HG02938 (cell line): Measurements from ENCODE around the gene SPPL3.
"Not testable (repeated sequence)": the region's sequence is repeated elsewhere in the genome, so short reads cannot be mapped to it uniquely, and the experiment has no call there.

Experiments used
- ATAC-seq: cut with Tn5 transposase; IDR thresholded peaks from one replicate; pipeline ENCODE4 v1.9.1; 2021; ENCODE audit warnings: mild to moderate bottlenecking, moderate library complexity; ENCODE audit not compliant: unreplicated experiment

Gene SPPL3

DNA sequence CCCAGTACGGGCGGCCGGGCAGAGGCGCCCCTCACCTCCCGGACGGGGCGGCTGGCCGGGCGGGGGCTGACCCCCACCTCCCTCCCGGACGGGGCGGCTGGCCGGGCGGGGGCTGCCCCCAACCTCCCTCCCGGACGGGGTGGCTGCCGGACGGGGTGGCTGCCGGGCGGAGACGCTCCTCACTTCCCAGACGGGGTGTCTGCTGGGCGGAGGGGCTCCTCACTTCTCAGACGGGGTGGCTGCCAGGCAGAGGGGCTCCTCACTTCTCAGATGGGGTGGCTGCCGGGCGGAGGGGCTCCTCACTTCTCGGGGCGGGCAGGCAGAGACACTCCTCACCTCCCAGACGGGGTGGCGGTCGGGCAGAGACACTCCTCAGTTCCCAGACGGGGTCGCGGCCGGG, 172.0 kb downstream of the SPPL3 start:
- not testable (repeated sequence) for ATAC-seq

DNA sequence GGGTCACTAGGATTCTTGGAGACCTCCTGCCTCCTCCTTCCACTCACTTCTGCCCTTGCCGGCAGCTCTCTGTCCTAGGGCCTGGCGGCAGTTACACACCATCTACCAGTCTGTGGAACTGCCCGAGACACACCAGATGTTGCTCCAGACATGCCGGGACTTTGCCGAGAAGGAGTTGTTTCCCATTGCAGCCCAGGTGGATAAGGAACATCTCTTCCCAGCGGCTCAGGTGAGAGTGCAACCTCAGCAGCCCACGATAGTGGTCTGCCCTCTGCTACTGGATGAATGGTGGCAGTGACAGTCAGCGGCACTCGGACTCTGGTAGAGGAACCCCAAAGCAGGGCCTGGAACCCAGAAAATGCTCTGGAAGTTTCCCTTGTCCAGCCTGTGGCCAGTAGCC, 177.2 kb downstream of the SPPL3 start:
- ATAC-seq, result no peak

DNA sequence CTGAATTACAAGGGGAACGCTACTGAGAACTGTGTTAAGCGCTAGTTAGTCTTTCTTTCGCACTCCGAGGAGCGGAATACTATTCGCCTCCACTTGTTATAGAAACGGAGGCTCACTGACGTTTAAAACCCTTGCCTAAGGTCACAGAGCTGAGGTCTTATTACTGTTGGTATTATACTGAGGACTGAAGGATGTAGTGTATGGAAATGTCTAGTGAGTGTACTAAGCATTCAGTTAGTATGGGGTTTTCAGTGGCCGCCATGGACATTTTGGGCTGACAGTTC, 177.7 kb downstream of the SPPL3 start:
- ATAC-seq, result no peak

DNA sequence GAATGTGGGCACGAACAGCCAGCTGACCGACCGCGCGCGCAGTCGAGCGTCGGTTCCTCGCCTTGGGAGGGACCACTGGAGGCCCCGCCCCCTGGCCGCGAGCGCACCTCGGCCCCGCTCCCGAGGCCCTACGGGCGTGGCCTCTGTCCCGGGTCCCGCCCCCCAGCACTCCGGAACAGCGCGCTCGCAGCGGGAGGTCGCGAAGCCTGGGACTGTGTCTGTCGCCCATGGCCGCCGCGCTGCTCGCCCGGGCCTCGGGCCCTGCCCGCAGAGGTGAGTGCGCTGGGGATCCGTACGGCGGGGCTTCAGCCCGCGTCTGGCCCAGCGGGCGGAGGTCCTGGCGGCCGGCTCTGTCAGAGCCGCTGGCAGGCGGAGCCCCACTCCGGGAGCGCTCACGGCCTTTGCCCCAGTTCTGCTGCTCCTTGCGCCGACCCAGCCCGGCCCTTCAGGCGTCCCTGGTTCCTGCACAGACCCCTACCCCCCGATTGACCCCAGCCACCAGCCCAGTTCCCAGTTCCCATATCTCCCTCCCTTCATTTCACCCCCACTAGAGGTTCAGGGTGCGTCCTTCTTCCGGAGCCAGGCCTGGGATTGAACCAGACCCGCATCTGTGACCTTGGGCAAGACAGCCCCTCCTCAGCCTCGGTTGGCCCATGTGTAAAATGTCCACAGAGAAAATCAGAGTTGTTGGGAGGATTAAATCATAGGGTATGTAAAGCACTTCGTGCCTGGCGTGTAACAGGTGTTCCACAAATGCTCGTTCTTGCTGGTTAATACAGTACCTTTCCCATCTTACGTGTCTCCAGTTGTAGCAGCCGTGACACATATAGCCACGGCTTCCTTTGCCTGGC, 178.3 kb downstream of the SPPL3 start, which contains the start of gene ACADS:
TSS of gene ACADS (plus strand) at position 168 of the 851 bp plus-strand sequence. CDS start at position 228, 60 bp downstream.
- ATAC-seq, result peak; percentile 79

DNA sequence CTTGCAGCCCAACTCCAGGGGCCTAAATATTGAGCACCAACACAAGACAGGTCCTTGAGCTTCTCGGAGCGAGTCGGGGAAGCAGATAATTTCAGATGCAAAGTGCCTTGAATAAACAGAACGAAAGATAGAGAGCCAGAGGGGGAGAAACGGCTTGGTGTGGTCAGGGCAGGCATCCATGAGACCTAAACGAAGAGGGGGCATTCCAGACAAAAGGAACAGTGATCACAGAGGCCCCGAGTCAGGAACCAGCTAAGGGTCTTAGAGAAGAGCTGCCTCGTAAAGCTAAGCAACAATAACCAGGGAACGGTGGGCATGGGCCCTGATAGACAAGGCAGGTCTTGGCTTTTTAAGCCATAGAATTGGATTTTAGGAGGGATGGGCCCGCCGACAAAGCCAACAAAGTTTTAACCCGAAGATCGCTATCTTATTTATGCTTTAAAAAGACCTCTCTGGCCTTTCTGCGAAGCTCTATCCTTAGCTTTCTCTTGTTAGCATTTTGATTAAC, 179.0 kb downstream of the SPPL3 start:
- ATAC-seq, result no peak

DNA sequence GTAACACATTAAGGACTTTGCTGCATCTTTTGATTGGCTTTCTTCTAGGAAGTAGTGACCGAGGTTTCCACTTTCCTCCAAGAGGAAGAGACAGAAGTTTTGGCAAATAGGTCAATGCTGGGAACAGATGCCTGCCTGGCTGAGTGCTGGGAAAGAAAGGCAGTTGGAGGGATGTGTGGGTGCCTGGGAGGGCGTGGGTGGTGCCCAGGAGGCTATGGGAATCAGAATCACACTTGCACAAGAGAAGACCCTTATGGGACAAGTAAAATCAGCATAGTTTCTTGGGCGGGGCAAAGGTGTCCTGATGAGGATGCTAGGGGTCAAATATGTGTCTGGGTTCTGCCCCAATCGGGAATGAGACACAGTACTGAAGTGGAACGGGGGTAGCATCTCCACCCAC, 179.4 kb downstream of the SPPL3 start:
- ATAC-seq, result no peak

DNA sequence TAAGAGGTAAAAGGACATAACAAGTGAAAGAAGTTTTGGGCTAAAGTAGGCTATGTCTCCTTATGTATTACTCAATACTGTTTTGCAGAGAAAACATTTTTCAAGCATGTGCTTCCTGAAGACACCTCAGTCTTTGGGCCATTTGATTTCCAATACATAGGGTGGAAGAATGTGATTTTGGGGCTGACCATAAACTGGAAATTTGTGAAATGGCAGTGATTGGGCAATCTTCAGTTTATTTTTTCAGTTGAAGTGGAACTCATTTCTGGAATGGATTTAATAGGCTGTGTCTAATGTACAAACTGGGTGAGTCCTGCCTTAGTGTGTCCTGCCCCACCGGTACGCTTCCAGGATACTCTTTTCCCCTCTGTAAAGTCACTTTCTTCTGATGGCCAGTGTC, 181.4 kb downstream of the SPPL3 start:
- no peak for ATAC-seq

DNA sequence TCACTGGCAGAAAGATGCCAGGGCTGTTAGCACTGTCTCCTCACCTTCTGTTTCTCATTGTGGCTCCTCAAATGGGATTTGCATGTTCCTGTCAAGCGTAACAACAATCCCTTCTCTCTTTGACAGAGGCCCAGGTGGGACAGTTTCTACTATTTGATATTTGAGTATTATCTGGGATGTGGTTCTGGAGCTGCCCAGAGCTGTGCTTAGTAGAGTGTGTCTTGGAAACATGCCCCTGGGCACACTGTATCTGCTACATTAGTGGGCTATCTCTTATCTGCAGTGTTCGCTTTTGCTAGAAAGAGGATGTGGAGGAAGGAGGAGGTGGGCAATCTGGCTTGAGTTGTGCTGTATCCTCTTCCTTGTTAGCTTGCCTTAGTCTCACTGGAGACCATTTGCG, 182.3 kb downstream of the SPPL3 start:
- no peak for ATAC-seq

DNA sequence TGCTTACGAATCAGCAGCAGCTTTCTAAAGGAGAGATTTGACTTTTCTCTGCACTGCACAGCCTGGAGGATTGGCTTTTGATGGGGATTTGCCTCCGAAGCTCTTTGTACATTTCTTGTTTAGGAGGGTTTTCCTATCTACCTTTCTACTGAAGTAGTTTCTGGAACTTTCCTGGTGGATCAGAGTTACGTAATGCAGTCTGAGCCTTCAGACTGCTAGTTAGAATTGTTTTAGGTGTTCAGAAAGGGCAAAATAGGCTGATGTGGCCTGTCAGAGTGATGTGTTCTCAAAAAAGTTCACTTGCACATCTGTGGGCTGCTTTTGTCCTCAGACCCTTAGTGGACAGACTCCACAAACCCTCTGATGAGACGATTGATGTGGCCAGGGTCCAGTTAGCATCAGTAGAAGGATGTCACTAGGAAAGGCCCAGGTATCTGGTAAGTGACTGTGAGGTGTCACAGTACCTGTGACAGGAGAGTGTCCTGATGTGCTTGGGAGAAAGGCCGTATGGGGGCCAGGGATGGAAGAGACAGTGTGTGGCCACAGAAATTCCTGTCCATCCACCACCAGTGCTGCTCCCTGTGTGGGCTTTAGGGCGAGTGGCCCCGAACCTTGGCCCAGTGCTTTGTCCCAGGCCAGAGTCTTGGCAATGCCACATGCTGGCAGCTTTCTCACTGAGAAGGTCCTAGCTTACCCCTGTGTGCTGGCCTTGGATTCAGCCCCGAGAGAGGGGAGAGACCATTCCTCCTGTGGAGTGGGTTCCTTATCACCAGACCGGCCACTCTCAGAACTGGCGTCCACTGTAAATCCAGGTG, 183.0 kb downstream of the SPPL3 start:
- ATAC-seq, result no peak

DNA sequence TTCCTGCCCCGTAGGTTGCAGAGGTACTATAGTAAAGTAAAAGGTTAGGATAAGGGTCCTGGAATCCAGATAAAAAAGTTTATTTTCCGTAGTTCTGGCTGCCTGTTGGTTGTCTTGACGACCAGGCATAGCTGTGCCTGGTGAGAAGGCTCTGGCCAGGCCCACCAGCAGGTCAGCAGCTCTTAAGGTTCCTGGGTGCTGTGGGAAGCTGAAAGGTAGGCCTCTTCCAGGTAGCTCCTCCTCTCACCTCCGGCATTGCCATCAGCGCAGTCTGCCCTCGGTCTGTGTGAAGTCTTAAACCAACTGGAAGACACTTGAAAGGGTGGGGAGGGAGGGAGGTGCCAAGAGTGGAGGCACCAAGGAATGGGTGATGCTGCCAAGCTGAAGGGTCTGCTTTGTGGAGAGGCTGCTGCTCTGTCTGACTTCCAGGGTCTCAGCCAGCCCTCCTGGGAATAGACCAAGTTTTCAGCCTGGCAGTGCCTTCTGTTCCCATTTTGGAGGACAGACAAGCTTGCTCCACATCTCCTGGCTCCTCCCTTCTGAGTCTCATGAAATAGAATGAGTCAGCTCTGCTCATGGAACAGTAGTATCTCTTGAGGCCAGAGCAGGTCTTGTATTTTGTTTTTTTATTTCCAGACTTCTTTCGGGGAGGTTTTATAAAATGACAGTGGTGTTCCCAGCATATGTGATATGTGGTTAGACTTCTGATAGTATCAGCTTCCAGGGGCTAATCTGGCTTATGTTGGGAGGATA, 183.7 kb downstream of the SPPL3 start:
- ATAC-seq, result no peak

DNA sequence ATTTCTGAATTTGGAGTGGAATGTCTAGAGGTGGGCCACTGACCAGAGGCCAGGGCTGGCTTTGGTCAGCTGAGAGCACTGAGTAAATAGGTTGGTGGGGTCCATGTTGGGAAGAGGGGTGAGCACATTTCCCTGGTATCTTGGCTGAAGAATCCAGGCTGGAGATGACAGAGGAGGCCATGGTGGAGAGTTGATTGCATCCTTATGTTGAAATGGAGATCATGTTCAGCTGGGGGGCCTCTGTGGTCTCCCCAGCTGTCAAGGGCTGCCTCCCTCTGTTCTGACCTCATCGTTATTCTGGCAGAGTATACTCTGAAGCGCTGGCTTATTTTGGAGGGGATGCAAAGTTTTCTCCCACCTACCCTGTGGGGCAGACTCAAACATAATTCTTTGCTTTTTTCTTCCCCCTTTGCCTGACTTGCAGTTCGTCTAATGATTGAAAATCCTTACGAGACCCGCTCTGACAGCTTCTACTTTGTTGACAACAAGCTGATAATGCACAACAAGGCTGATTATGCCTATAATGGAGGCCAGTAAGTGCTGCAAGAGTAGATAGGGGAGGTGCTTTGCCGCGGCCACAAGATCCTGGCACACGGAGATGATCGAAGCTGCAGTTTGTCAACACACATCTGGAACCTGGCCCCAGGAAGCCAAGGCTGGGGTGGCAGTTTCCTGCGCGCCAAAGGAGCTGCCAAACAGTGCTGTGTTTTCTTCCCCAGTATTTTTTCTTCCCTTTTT, 184.5 kb downstream of the SPPL3 start:
- no peak for ATAC-seq

DNA sequence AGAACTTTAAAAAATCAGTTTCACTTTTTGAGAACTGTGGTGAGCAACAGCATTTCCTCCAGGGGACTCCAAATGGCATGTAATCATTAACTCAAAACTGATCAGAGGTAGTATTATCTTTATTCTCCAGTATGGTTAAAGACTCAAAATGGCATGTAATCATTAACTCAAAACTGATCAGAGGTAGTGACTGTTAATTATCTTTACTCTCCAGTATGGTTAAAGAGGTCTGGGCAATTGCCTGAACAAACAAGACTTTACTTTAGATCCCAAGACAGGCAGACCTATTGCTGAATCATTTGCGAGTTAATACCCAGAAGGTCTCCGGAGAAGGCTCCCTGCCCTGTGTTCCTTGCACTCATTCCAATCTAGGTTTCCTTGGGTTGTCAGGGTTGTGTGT, 185.1 kb downstream of the SPPL3 start:
- ATAC-seq, result no peak

DNA sequence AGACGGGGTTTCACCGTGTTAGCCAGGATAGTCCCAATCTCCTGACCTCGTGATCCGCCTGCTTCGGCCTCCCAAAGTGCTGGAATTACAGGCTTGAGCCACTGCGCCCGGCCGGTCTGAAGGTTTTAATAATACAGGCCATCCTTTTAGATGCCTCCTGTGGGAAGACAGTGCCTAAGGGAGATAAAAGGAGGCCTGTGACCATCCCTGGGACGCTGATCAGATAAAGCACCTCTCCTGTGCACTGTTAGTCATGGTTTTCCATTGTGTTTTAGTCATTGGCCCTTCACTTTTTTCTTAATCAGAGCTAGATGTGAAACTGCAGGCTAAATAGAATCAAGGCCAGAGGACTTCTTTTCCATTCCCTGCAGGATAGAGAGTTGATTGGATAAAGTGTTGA, 186.1 kb downstream of the SPPL3 start:
- no peak for ATAC-seq

DNA sequence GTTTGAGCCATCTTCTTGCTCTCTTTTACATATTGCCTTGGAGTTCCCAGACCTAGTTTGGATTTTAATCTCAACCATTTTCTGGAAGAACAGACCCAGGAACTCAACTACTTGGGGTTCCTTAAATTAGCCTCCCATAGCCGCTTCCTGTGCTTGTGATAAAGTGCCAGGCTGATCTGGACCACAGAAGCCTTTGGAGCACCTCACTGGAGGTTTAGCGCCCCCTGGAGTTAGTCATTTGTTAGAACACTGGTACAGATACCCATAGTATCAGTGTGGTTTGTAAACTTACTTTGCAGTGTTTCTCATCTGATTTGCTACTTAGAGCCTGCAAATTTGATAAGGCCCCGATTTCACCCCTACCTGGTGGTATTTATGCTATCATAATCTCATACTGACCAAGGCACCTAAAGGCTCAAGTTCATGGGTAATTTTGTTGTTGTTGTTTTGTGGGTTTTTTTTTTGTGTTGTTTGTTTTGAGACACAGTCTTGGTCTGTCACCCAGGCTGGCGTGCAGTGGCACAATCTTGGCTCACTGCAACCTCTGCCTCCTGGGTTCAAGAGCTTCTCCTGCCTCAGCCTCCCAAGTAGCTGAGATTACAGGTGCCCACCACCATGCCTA, 190.2 kb downstream of the SPPL3 start:
- no peak for ATAC-seq

DNA sequence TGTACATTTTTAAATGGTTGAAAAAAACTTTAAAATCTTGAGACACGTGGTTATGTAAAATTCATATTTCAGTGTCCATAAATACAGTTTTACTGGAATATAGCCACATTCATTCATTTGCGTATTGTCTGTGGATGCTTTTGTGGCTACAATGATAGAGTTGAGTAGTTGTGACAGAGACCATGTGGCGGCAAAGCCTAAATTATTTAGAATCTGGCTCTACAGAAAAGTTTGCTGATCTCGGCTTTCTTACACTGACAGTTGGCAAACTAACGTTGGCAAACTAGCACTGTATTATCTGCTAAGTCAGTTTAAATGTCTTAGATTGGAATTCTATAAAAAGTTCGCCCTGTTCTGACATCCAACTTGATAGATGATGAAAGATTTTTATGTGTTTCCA, 191.5 kb downstream of the SPPL3 start:
- no peak for ATAC-seq
